T-helper 2 cell treated with Interferon-gamma antibody and Interleukin-4, amounts not matched to agents 5 μg/mL and 100 μg/mL, for 36 hours (primary cell): ENCODE measurements around the gene KISS1R.

Experiments
- DNase-seq: peaks from one replicate; pipeline ENCODE4 v3.0.0; 2021; ENCODE audit warnings: low spot score
- H3K27ac Mint-ChIP-seq: one replicate; pipeline ENCODE4 v1.8.0; 2021; ENCODE audit warnings: mild to moderate bottlenecking, mixed read lengths
- H3K27me3 Mint-ChIP-seq: one replicate; pipeline ENCODE4 v1.8.0; 2021; ENCODE audit warnings: low read depth, mixed read lengths
- H3K36me3 Mint-ChIP-seq: one replicate; pipeline ENCODE4 v1.8.0; 2021; ENCODE audit warnings: low read depth, mixed read lengths
- H3K4me1 Mint-ChIP-seq: one replicate; pipeline ENCODE4 v1.8.0; 2021; ENCODE audit warnings: low read depth, mixed read lengths
- H3K4me3 Mint-ChIP-seq: one replicate; pipeline ENCODE4 v1.8.0; 2022; ENCODE audit warnings: mild to moderate bottlenecking, moderate library complexity, mixed read lengths
- H3K9me3 Mint-ChIP-seq: one replicate; pipeline ENCODE4 v1.8.0; 2021; ENCODE audit warnings: mixed read lengths

KISS1R gene

DNA sequence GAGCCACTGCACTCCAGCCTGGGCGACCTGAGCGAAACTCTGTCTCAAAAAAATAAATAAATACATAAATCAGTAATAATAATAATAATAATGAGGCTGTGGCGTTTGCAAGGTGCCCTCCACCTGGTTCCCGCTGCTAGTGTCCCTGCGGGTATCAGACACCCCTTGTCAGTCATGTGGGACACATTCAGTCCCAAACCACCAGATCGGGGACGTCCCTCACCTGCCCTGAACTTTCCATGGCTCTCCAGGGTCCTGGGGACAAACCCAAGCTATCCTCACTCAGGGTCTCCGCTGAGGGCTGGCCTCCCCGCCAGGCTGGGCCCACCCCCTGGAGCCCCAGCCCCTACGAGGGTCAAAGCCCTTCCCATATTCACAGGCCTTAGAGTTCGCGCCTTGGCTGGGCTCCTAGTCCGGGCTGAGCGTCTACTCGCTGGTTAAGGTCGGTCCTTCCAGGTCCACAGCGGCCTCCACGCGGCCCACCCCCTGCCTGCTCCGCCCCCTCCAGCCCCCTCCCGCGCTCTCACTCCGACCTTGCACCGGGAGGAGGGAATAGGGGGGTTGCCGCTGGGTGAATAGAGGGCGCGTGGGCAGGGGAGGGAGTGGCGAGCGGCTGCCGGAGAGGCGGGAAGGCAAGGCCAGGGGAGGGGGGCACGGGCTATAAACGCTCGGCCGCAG lies 349 bp upstream of the KISS1R start:
- Mint-ChIP-seq H3K4me3 (no peak overlapping the region), H3K27me3 (peaks cover 11% of the 10 kb centered on the region), H3K36me3 (no peaks in the 10 kb centered on the region), H3K27ac (no peak overlapping the region), H3K9me3 (no peaks in the 10 kb centered on the region), H3K4me1 (peaks cover 8% of the 10 kb centered on the region)
- DNase-seq, result no peak

DNA sequence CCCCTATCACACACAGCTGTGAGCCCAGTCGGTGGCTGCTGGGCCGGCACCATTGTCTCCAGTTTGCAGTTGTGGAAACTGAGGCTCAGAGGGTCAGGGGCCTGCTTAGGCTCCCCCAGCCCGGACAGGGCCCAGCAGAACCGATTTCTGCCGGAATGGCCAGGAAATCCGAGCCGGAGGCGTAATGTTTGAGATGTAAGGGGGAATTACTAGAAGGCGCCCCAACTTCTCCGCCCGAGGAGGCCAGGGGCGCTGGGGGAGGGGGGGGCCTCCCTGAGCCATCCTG lies 962 bp downstream of the KISS1R start:
- H3K9me3 Mint-ChIP-seq, result no peaks in the 10 kb centered on the region
- DNase-seq, result no peak
- no peaks in the 10 kb centered on the region for H3K36me3 Mint-ChIP-seq
- H3K4me3 Mint-ChIP-seq, result peak overlapping the region; percentile 77
- peaks cover 10% of the 10 kb centered on the region for H3K4me1 Mint-ChIP-seq
- H3K27me3 Mint-ChIP-seq, result peaks cover 11% of the 10 kb centered on the region
- H3K27ac Mint-ChIP-seq, result peak overlapping the region; percentile 41

GRCh38 chr19:918481-919198 lies 1.5 kb downstream of the KISS1R start:
- no peak overlapping the region for H3K27ac Mint-ChIP-seq
- H3K36me3 Mint-ChIP-seq, result no peaks in the 10 kb centered on the region
- H3K4me1 Mint-ChIP-seq, result peaks cover 10% of the 10 kb centered on the region
- H3K27me3 Mint-ChIP-seq, result peaks cover 11% of the 10 kb centered on the region
- H3K9me3 Mint-ChIP-seq, result no peaks in the 10 kb centered on the region
- peak overlapping the region; percentile 61 for H3K4me3 Mint-ChIP-seq
- no peak for DNase-seq

DNA sequence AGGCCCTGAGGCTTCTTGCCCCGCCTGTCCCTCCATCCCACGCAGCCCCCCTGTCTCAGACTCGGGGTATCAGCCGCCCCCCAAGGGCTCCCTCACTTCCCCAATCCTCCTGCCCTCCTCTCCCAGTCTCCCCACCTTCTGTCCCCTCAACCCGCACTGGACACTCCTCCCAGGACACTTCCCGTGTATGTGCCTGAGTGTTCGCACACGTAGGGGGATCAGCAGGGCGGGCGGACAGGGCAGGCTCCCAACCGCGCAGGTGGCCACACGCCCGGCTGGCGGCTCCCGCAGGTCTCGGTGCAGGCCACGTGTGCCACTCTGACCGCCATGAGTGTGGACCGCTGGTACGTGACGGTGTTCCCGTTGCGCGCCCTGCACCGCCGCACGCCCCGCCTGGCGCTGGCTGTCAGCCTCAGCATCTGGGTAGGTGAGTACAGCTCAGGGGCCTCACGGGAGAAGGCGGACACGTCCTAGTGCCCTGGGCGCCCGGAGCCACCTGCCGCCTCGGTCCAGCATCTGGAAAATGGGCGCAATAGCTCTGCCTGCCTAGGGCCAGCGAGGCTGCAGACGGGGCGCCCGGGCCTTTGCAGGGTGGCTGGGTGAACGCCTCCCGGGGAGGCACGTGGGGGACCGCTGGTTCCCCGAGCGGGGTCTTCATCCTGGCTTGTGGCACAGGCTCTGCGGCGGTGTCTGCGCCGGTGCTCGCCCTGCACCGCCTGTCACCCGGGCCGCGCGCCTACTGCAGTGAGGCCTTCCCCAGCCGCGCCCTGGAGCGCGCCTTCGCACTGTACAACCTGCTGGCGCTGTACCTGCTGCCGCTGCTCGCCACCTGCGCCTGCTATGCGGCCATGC lies 2.3 kb downstream of the KISS1R start:
- Mint-ChIP-seq H3K4me1 (peaks cover 11% of the 10 kb centered on the region), H3K27ac (no peak overlapping the region)

DNA sequence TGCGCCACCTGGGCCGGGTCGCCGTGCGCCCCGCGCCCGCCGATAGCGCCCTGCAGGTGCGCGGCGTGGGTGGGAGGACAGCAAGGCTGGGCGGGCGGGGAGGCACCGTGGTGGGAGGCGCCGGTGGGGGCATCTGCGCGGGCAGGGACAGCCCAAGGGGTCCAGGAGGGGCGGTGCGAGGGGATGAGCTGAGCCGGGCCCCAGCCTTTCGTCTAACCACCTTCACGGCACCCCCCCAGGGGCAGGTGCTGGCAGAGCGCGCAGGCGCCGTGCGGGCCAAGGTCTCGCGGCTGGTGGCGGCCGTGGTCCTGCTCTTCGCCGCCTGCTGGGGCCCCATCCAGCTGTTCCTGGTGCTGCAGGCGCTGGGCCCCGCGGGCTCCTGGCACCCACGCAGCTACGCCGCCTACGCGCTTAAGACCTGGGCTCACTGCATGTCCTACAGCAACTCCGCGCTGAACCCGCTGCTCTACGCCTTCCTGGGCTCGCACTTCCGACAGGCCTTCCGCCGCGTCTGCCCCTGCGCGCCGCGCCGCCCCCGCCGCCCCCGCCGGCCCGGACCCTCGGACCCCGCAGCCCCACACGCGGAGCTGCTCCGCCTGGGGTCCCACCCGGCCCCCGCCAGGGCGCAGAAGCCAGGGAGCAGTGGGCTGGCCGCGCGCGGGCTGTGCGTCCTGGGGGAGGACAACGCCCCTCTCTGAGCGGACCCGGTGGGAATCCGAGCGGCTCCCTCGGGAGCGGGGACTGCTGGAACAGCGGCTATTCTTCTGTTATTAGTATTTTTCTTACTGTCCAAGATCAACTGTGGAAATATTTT lies 3.1 kb downstream of the KISS1R start:
- peak; percentile 77 for DNase-seq
- H3K4me1 Mint-ChIP-seq, result peaks cover 12% of the 10 kb centered on the region
- no peaks in the 10 kb centered on the region for H3K9me3 Mint-ChIP-seq
- H3K27ac Mint-ChIP-seq, result peak overlapping the region; percentile 72
- peaks cover 11% of the 10 kb centered on the region for H3K27me3 Mint-ChIP-seq
- H3K36me3 Mint-ChIP-seq, result no peaks in the 10 kb centered on the region
- peak overlapping the region; percentile 78 for H3K4me3 Mint-ChIP-seq

More for the DNA sequence above, 2.3 kb downstream of the KISS1R start:
- Mint-ChIP-seq H3K4me3 (peak overlapping the region; percentile 61), H3K9me3 (no peaks in the 10 kb centered on the region), H3K27me3 (peaks cover 11% of the 10 kb centered on the region), H3K36me3 (no peaks in the 10 kb centered on the region)
- peak; percentile 48 for DNase-seq

GRCh38 chr19:924553-925086 lies 7.5 kb downstream of the KISS1R start:
- H3K4me1 Mint-ChIP-seq, result peaks cover 12% of the 10 kb centered on the region

GRCh38 chr19:925087-925525 lies 8.0 kb downstream of the KISS1R start:
- peak overlapping the region; percentile 74 for H3K27ac Mint-ChIP-seq
- DNase-seq, result no peak
- H3K27me3 Mint-ChIP-seq, result no peaks in the 10 kb centered on the region
- peak overlapping the region; percentile 79 for H3K4me3 Mint-ChIP-seq
- H3K4me1 Mint-ChIP-seq, result peaks cover 12% of the 10 kb centered on the region
- H3K9me3 Mint-ChIP-seq, result no peaks in the 10 kb centered on the region
- peaks cover 3% of the 10 kb centered on the region for H3K36me3 Mint-ChIP-seq

More at GRCh38 chr19:924553-925086, 7.5 kb downstream of the KISS1R start:
- peak; percentile 30 for DNase-seq
- Mint-ChIP-seq H3K9me3 (no peaks in the 10 kb centered on the region), H3K4me3 (peak overlapping the region; percentile 79), H3K27me3 (no peaks in the 10 kb centered on the region), H3K27ac (peak overlapping the region; percentile 74), H3K36me3 (no peaks in the 10 kb centered on the region)

DNA sequence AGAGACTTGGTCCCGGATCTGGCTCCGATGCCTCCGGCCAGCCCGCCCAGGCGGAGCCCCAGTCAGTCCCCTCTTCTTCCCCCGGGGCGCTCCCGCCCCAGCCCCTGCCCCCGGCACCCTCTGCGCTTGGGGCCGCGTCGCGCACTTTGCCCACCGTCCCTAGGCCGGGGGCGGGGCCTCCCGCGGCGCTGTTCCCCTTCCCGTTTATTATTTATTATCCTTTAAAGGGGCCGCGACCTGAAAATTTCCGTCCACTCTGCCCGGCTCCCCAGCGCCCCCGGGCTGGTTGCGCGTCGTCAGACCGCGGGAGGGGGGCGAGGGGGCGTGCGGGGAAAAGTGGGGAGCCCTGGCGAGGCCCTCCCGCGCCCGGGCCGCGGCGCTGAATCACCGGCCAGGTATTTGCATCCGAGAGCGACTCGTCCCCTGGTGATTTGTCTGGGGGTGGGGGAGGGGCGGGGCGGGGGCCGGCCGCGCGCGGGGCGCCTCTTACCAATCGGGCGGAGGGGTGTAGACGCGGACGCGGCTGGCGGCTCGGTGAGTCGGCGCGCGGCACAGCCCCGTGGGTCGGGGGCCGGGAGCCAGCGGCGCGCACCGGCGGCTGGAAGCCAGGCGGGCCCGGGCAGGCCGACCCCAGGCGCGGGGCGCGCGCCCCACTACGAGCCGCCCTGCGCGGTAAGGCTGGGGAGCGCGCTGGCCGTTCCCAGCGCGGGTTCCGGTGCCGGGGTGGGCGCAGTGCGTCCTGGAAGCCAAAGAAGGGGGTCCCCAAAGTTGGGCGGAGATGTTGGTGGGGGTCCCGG lies 8.6 kb downstream of the KISS1R start, which contains the start of gene ARID3A:
Gene ARID3A, plus strand, starts transcription at position 510 of the 797 bp plus-strand sequence. CDS start 3,494 bp downstream, outside the sequence.
- H3K27ac Mint-ChIP-seq, result peak within 1 kb of the TSS; percentile 80
- DNase-seq, result peak; percentile 81

DNA sequence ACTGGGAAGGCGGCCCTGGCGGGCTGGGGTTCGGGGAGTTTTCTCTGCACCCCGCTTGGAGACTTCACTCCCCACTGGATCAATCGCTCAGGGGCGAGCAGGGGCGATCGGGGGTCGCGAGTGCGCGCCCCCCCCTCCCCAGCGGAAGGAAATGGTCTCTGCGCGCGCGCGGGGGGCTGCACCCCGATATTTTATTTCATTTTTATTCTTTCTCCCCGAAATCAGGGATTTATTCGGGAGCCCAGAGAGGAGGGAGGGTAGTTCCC lies 9.1 kb downstream of the KISS1R start:
- H3K9me3 Mint-ChIP-seq, result no peaks in the 10 kb centered on the region
- H3K27ac Mint-ChIP-seq, result no peak overlapping the region

More for the DNA sequence above, 8.6 kb downstream of the KISS1R start, which contains the start of gene ARID3A:
- peak within 1 kb of the TSS; percentile 81 for H3K4me3 Mint-ChIP-seq
- H3K27me3 Mint-ChIP-seq, result no peaks in the 10 kb centered on the region
- H3K36me3 Mint-ChIP-seq, result peaks cover 3% of the 10 kb centered on the region
- H3K9me3 Mint-ChIP-seq, result no peaks in the 10 kb centered on the region
- H3K4me1 Mint-ChIP-seq, result peaks cover 11% of the 10 kb centered on the region

GRCh38 chr19:926589-927350 lies 9.6 kb downstream of the KISS1R start:
- peak; percentile 42 for DNase-seq
- peaks cover 3% of the 10 kb centered on the region for H3K36me3 Mint-ChIP-seq
- H3K4me1 Mint-ChIP-seq, result peaks cover 4% of the 10 kb centered on the region
- peak overlapping the region; percentile 80 for H3K27ac Mint-ChIP-seq
- H3K9me3 Mint-ChIP-seq, result no peaks in the 10 kb centered on the region
- H3K4me3 Mint-ChIP-seq, result peak overlapping the region; percentile 81
- H3K27me3 Mint-ChIP-seq, result no peaks in the 10 kb centered on the region

More for the DNA sequence above, 9.1 kb downstream of the KISS1R start:
- Mint-ChIP-seq H3K4me3 (peak overlapping the region; percentile 75), H3K4me1 (peaks cover 8% of the 10 kb centered on the region), H3K27me3 (no peaks in the 10 kb centered on the region), H3K36me3 (peaks cover 3% of the 10 kb centered on the region)
- no peak for DNase-seq

- H3K9me3 Mint-ChIP-seq, result no peaks in the 10 kb centered on the region
- no peak for DNase-seq
- peaks cover 5% of the 10 kb centered on the region for H3K4me1 Mint-ChIP-seq
- no peaks in the 10 kb centered on the region for H3K27me3 Mint-ChIP-seq
- H3K4me3 Mint-ChIP-seq, result peak overlapping the region; percentile 40
- peaks cover 3% of the 10 kb centered on the region for H3K36me3 Mint-ChIP-seq
- H3K27ac Mint-ChIP-seq, result no peak overlapping the region
Measured at GRCh38 chr19:927351-927779, 10.2 kb downstream of the KISS1R start.

DNA sequence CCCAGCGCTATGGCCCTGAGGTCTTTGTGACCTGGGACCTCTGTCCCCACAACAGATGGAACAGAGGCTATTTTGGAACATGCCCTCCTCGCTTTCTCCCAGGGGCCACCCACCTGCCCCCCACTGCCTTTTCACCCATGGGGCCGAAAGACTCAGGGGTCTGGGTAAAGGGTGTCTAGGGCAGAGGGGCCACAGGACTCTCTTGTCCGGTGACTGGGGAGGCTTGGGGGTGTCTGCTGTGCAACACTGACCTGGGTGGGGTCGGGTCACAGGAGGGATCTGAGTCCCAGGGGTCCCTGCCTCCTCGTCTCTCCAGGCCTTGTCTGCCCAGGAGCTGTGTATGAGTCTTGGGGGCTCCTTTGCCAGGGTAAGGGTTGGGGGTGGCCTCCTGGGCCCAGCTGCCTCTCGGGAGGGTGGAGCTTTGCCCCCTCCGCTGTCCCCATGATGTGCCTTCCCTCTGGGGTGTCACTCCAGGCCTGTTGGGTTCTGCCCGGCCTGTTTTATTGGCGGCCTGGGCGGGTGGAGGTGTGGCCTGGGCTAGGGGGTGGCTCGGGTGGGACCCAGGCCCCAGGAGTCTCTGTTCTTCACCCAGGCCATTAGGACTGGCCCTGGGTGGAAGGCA lies 10.8 kb downstream of the KISS1R start:
- H3K36me3 Mint-ChIP-seq, result peaks cover 5% of the 10 kb centered on the region
- peaks cover 6% of the 10 kb centered on the region for H3K4me1 Mint-ChIP-seq
- no peak for DNase-seq
- no peak overlapping the region for H3K27ac Mint-ChIP-seq
- peak overlapping the region; percentile 40 for H3K4me3 Mint-ChIP-seq
- H3K9me3 Mint-ChIP-seq, result no peaks in the 10 kb centered on the region
- no peaks in the 10 kb centered on the region for H3K27me3 Mint-ChIP-seq
